ENCODE data around the gene RRP7A.
A peak's percentile ranks its signal among the peaks of the same experiment; 100 is the strongest.
"Not testable (repeated sequence)": the region's sequence is repeated elsewhere in the genome, so short reads cannot be mapped to it uniquely, and the experiment has no call there.

The RRP7A gene

GRCh38 chr22:42500161-42500835, 19.3 kb downstream of the RRP7A start:
- DNase-seq (ENCODE audit: low spot score): no peak
- no peak for FAIRE-seq

GRCh38 chr22:42499773-42500160, 19.8 kb downstream of the RRP7A start:
- DNase-seq (ENCODE audit: low spot score); FAIRE-seq: not testable (repeated sequence)

GRCh38 chr22:42495533-42496141, 24.0 kb downstream of the RRP7A start:
- DNase-seq (ENCODE audit: low spot score); FAIRE-seq: not testable (repeated sequence)

- FAIRE-seq: no peak
- DNase-seq (ENCODE audit: low spot score): no peak
Measured at GRCh38 chr22:42493393-42493792, 26.2 kb downstream of the RRP7A start.

GRCh38 chr22:42492323-42492690, 27.3 kb downstream of the RRP7A start:
- DNase-seq (ENCODE audit: low spot score) (no peak), FAIRE-seq (no peak)

- FAIRE-seq (no peak), DNase-seq (ENCODE audit: low spot score) (no peak)
Measured at GRCh38 chr22:42490243-42490832, 29.3 kb downstream of the RRP7A start.

DNA sequence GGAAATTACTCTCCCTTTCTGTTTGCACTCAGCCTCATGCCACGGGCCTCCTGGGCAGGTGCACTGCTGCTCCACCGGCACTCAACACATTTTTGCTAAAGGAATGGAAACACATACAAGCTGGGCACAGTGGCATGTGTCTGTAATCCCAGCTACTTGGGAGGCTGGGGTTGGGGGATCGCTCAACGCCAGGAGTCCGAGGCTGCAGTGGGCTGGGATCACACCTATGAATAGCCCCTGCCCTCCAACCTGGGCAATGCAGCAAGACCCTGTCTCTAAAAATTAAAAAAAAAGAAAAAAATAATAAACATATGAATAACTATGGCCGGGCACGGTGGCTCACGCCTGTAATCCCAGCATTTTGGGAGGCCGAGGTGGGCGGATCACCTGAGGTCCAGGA, 30.6 kb downstream of the RRP7A start:
- FAIRE-seq (no peak), DNase-seq (ENCODE audit: low spot score) (no peak)

GRCh38 chr22:42484506-42484905, 35.1 kb downstream of the RRP7A start:
- DNase-seq (ENCODE audit: low spot score): no peak
- FAIRE-seq: no peak

DNA sequence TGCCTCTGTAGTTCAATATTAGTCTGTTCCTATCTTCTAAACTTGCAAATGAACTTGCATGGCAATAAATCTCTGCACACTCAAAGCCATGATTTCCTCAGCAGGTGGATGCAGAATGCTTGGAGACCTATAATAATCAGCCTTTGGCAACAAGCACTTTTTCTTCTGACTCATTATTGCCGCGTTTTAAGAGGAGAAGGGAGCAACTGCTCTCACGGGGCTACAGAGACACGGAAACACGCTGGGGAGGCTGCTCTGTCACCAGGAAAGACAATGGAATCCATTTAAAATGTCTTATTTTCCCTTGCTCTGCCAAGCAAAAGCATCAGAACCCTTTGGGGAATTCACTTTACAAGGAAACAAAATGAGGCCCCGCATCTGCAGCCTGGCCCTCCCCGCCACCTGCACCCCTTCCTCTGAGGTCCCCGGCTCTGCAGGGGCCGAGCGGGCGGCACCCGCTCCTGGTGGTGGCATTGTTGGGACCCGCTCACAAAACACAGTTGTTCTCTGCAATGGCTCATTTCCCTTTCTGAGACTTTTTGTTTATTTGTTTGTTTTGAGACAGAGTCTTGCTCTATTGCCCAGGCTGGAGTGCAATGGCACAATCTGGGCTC, 35.9 kb downstream of the RRP7A start:
- peak; percentile 91 for FAIRE-seq
- not testable (repeated sequence) for DNase-seq (ENCODE audit: low spot score)

DNA sequence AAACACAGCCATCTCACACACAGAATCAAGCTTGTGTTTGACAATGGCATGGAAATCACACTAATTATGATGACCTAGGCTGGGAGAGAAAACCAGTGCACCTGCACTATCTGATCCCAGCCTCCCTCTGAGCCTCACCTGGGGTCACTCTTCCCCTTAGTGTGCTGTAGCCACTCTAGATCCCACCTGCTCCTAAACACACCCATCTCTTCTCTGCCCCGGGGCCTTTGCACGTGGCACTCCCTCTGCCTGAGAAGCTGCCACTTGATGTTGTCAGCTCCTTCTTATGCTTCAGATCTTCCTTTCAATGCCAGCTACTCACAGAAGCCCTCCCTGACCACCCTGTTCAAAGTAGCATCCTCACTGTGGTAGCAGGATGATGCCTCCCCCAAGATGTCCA, 44.5 kb downstream of the RRP7A start:
- DNase-seq (ENCODE audit: low spot score) (no peak), FAIRE-seq (no peak)

- FAIRE-seq: no peak
- DNase-seq (ENCODE audit: low spot score): peak; percentile 56
Measured at GRCh38 chr22:42473484-42474193, 46.0 kb downstream of the RRP7A start.

DNA sequence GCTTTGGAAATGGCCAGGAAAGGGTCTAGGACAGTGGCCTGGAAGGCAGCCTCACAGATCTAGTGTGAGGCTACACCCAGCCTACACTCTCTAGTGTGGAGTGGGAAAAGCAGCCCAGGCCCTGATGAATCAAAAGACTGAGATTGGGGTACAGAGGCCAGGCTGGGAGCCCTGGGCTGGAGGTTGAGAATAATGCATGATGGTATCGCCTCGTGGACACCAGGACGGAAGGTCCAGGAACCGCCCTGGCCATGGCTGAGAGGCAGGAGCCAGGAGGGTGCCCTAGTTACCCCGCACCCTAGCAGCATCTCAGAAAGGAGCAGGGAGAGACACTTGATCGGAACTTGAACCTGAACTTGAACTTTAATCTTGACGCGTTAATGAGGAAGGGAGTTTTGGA, 46.9 kb downstream of the RRP7A start:
- DNase-seq (ENCODE audit: low spot score): no peak

DNA sequence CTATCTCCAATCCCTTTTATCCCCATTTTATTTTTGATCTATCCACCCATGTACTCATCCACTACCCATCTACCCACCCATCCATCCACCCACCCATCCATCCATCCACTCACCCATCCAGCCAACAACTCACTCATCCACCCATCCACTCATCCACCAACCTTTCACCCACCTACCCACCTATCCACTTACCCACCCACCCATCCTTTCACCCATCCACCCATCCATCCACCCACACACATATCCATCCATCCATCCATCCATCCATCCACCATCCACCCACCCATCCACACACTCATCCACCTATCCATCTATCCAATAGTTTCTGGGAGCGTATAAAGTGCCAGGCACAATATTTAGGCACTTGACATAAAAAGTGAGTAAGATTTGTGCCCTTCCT, 48.2 kb downstream of the RRP7A start:
- no peak for FAIRE-seq
- DNase-seq (ENCODE audit: low spot score): no peak

More for the DNA sequence above, 46.9 kb downstream of the RRP7A start:
- FAIRE-seq: no peak

GRCh38 chr22:42470366-42471082, 49.1 kb downstream of the RRP7A start:
- FAIRE-seq: no peak
- no peak for DNase-seq (ENCODE audit: low spot score)

- no peak for FAIRE-seq
- DNase-seq (ENCODE audit: low spot score): no peak
Measured at GRCh38 chr22:42468841-42469240, 50.8 kb downstream of the RRP7A start.

DNA sequence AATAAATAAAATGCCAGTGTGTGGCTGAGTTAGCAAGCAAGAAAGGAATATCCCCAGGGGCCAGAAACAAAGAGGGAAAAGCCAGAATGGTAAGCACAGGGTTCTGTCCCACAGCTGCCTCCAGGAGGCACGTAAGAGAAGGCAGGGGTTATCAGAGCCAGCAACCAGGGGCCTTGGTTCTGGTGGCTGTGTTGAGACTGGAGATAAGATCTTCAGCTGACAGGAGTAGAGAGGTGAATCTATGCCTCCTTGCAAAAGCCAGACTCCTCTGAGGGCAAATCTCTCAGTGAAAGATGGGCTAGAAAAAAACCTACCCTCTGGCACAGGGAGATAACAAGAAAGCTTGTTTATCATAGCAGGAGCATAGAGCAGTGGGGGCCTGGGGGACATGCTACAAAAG, 57.6 kb downstream of the RRP7A start:
- DNase-seq (ENCODE audit: low spot score): no peak
- no peak for FAIRE-seq

DNA sequence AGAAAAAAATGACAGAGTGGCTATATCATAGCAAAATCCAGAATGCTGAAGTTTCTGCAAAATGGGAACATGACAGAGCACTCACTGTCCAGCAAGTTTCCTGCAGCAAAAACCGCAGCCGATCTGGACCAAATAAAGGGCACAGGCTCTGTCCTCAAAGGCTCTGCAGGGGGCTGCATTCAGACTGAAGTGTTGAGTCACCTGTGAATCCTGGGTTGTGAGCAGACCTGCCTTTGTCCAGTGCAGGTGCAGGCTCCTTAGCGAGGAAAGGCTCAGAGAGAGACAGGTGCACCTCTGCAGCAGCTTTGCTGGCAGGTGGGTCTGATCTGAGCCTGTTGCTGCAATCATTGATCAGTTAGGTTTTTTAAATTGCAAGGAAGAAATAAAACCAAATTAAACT, 58.1 kb downstream of the RRP7A start:
- no peak for DNase-seq (ENCODE audit: low spot score)

More for the DNA sequence above, 58.1 kb downstream of the RRP7A start:
- no peak for FAIRE-seq
